Endothelial cell (in vitro differentiated cells): Measurements from ENCODE around the gene PLSCR1. TPM values are rescaled to one million over a fixed set of nuclear protein-coding genes. Genes with fewer than 3 reads are reported as not detected.

Experiments
- DNase-seq: peaks from one replicate; pipeline ENCODE4 v3.0.0; 2021; ENCODE audit warnings: low spot score
- H3K27ac Mint-ChIP-seq: one replicate; pipeline ENCODE4 v1.8.0; 2021; ENCODE audit warnings: mixed read lengths, inconsistent platforms; ENCODE audit not compliant: unreplicated experiment
- H3K27me3 Mint-ChIP-seq: one replicate; pipeline ENCODE4 v1.8.0; 2021; ENCODE audit warnings: mild to moderate bottlenecking, moderate library complexity, mixed read lengths, inconsistent platforms; ENCODE audit not compliant: unreplicated experiment
- H3K36me3 Mint-ChIP-seq: one replicate; pipeline ENCODE4 v1.8.0; 2021; ENCODE audit warnings: mild to moderate bottlenecking, low read depth, mixed read lengths, inconsistent platforms; ENCODE audit not compliant: unreplicated experiment
- H3K4me1 Mint-ChIP-seq: one replicate; pipeline ENCODE4 v1.8.0; 2021; ENCODE audit warnings: mild to moderate bottlenecking, mixed read lengths, inconsistent platforms; ENCODE audit not compliant: unreplicated experiment
- H3K4me3 Mint-ChIP-seq: one replicate; pipeline ENCODE4 v1.8.0; 2021; ENCODE audit warnings: mild to moderate bottlenecking, mixed read lengths, inconsistent platforms; ENCODE audit not compliant: unreplicated experiment
- H3K9me3 Mint-ChIP-seq: one replicate; pipeline ENCODE4 v1.8.0; 2021; ENCODE audit warnings: mixed read lengths, inconsistent platforms; ENCODE audit not compliant: unreplicated experiment
- CTCF ChIP-seq: fragments of 200-600 bp; sonication (generic); IDR thresholded peaks from one replicate; pipeline ENCODE4 v1.5.0; 2021; ENCODE audit warnings: antibody characterized with exemption; ENCODE audit not compliant: unreplicated experiment
- total RNA-seq: library from RNA; stranded (reverse); fragmentation: NEBNext Ultra II Directional; extraction: Animal tissue kit (Norgen Biotek cat#: 25700); gene quantifications from one replicate; pipeline ENCODE4 v1.2.1, GENCODE V29; 2021; ENCODE audit not compliant: unreplicated experiment

PLSCR1 gene
- total RNA-seq, 1 donor from 2014 or later: 77.1 TPM

- no peak overlapping the region for H3K4me3 Mint-ChIP-seq
- peaks cover 4% of the 10 kb centered on the region for H3K4me1 Mint-ChIP-seq
- H3K9me3 Mint-ChIP-seq: no peaks in the 10 kb centered on the region
- TF ChIP-seq CTCF: no peak
- H3K27me3 Mint-ChIP-seq: peaks cover 2% of the 10 kb centered on the region
- DNase-seq: no peak
- no peaks in the 10 kb centered on the region for H3K36me3 Mint-ChIP-seq
- no peak overlapping the region for H3K27ac Mint-ChIP-seq
Observed at GRCh38 chr3:146554151-146554760, 9.8 kb upstream of the PLSCR1 start.

- no peaks in the 10 kb centered on the region for H3K36me3 Mint-ChIP-seq
- no peak for DNase-seq
- peaks cover 2% of the 10 kb centered on the region for H3K27me3 Mint-ChIP-seq
- TF ChIP-seq CTCF: no peak
- H3K4me3 Mint-ChIP-seq: no peak overlapping the region
- H3K9me3 Mint-ChIP-seq: no peaks in the 10 kb centered on the region
- H3K27ac Mint-ChIP-seq: no peak overlapping the region
- peaks cover 4% of the 10 kb centered on the region for H3K4me1 Mint-ChIP-seq
Observed at GRCh38 chr3:146550743-146551510, 6.5 kb upstream of the PLSCR1 start.

GRCh38 chr3:146550070-146550615, 5.7 kb upstream of the PLSCR1 start:
- Mint-ChIP-seq H3K4me3 (no peak overlapping the region), H3K36me3 (no peaks in the 10 kb centered on the region), H3K9me3 (no peaks in the 10 kb centered on the region), H3K27ac (no peak overlapping the region), H3K27me3 (peaks cover 2% of the 10 kb centered on the region), H3K4me1 (peaks cover 4% of the 10 kb centered on the region)
- TF ChIP-seq CTCF: no peak
- DNase-seq: no peak

- no peak for DNase-seq
- H3K4me1 Mint-ChIP-seq: peaks cover 8% of the 10 kb centered on the region
Observed at GRCh38 chr3:146547235-146547835, 2.9 kb upstream of the PLSCR1 start.

More at GRCh38 chr3:146547235-146547835, 2.9 kb upstream of the PLSCR1 start:
- no peak overlapping the region for H3K27ac Mint-ChIP-seq
- H3K36me3 Mint-ChIP-seq: peaks cover 3% of the 10 kb centered on the region
- peaks cover 2% of the 10 kb centered on the region for H3K27me3 Mint-ChIP-seq
- H3K4me3 Mint-ChIP-seq: no peak overlapping the region
- H3K9me3 Mint-ChIP-seq: no peaks in the 10 kb centered on the region
- no peak for TF ChIP-seq CTCF
